SK-N-DZ (cell line): Measurements from ENCODE around the gene PHB1.

ENCODE experiments used
- small RNA-seq, 2 experiments: library from RNA; depleted of rRNA; stranded (forward); fragments of <200 nt; gene quantifications; one replicate each; pipeline ENCODE3, GENCODE V24; 2014

Gene PHB1

Small RNAs within 50 kb of the gene (small RNA-seq; reads per million reads assigned to genes)
- gene RF00019: 0 reads per million in 2 experiments
